D721Med (cell line): ENCODE measurements around the gene MBP.
"Not testable (repeated sequence)": the region's sequence is repeated elsewhere in the genome, so short reads cannot be mapped to it uniquely, and the experiment has no call there.

Source experiments
- DNase-seq: peaks from one replicate; pipeline ENCODE4 v3.0.0; 2011; ENCODE audit warnings: low spot score; ENCODE audit not compliant: insufficient read length
- FAIRE-seq: peaks from 2 replicates; lab custom pipeline; 2011; peaks lifted over from hg19 to GRCh38; lab: Jason Lieb, UNC
- CTCF ChIP-seq: IDR thresholded peaks from 2 replicates; pipeline ENCODE4 v1.5.1; 2012; ENCODE audit warnings: mild to moderate bottlenecking, control low read depth; ENCODE audit not compliant: insufficient read depth; ENCODE audit errors: missing control alignments

The MBP gene

GRCh38 chr18:77025123-77025522 is 107.5 kb downstream of the MBP start:
- TF ChIP-seq CTCF: no peak
- FAIRE-seq (no peak), DNase-seq (no peak)

- no peak for FAIRE-seq
- no peak for TF ChIP-seq CTCF
Observed at GRCh38 chr18:77024476-77024875, 108.1 kb downstream of the MBP start.

DNA sequence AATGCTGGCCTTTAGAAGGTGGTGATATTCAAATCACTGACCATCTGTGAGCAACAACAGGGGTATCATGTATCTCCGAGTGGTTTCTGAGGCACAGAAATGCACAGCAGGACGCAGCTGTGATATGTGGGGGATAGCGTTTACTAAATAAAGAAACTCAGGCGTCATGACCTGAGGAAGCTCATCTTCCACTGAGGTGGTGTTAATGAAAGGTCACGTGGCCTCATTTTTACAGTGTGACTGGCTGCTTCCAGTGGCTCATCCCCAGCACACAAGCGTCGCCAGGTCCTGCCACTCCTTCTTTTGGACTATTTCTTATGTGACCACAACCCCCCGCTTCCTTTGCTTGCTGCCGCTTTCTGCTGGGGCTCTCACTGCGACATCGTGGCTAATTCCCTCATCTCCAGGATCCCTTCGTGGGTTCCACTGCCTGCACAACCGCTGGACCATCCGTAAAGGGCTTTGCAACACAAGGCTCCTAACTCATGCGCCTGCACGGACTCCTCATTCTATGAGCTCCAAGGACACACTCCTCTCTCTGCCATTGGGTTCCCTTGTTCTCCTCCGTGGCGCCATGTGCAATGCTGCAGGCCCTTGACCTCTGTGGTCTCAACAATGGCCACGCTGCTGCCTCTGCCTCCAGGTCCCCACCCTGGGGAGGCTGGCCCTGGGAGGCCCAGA is 109.3 kb downstream of the MBP start:
- DNase-seq: no peak
- no peak for TF ChIP-seq CTCF
- no peak for FAIRE-seq

More at GRCh38 chr18:77024476-77024875, 108.1 kb downstream of the MBP start:
- DNase-seq: no peak

DNA sequence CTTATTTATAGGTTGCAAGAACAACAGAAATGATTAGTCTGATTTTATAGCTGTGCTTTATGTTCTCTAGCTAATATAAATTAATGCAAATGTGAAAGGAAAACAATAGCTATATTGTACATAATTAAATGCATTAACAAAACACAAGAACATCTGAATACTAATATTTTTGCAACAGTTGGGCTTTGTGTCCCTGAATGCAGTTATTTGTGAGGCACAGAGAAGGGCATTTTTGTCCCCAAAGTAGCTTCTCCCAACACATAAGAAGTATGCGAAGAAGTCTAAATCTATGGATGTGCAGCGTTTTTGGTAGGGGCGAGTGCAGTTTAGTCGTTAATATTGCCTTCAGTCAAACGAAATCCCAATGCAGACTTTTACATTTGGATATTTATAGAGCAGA is 110.0 kb downstream of the MBP start:
- FAIRE-seq (no peak), DNase-seq (no peak)

GRCh38 chr18:77022116-77022515 is 110.5 kb downstream of the MBP start:
- DNase-seq (no peak), FAIRE-seq (no peak)
- no peak for TF ChIP-seq CTCF

More for the DNA sequence above, 110.0 kb downstream of the MBP start:
- TF ChIP-seq CTCF: no peak

DNA sequence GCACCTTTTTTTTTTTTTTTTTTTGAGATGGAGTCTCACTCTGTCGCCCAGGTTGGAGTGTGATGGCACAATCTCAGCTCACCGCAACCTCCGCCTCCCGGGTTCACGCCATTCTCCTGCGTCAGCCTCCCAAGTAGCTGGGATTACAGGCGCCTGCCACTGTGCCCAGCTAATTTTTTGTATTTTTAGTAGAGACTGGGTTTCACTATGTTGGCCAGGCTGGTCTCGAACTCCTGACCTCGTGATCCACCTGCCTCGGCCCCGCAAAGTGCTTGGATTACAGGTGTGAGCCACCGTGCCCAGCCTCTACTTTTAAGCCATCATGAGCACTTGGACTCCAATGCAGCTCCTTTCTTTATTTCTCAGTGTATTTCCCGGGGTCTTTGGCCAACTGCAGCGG is 111.1 kb downstream of the MBP start:
- DNase-seq, FAIRE-seq: not testable (repeated sequence)

DNA sequence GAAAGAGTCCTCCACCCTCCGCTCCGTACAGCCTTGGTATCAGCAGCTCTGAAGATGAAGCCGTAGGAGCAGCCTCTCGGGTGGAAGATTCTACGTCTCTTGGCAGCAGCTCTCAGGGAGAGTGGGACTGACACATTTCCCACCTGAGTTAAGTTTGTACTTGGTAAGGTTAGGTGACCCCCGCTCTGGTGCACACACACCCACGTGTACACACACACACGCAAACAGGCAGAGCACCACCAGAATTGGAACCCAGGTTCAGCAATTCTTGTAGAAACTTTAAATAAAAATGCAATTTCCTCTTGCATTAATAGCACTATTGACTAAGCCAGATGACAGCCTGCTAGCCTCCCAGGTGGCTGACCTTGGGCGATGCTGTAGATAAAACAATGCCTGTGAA is 111.5 kb downstream of the MBP start:
- no peak for TF ChIP-seq CTCF
- FAIRE-seq (no peak), DNase-seq (no peak)
